Trophoblast cell (in vitro differentiated cells and primary cell): Measurements from ENCODE around the gene CNGA2.

ENCODE experiments used
- DNase-seq, 2 donors: peaks; one replicate each; pipeline ENCODE4 v3.0.0-alpha.2; 2016
- H2AFZ ChIP-seq: 2 replicates; pipeline ENCODE4 v1.6.1; 2013; ENCODE audit warnings: low read length, moderate library complexity, mild to moderate bottlenecking; ENCODE audit not compliant: insufficient read depth, poor library complexity
- H2AK5ac ChIP-seq: 2 replicates; pipeline ENCODE4 v1.6.1; 2013; ENCODE audit warnings: mild to moderate bottlenecking, low read length
- H2BK120ac ChIP-seq: 2 replicates; pipeline ENCODE4 v1.6.1; 2013; ENCODE audit warnings: low read length, mild to moderate bottlenecking, moderate library complexity; ENCODE audit not compliant: insufficient read depth, poor library complexity
- H2BK12ac ChIP-seq: 2 replicates; pipeline ENCODE4 v1.6.1; 2013; ENCODE audit warnings: mild to moderate bottlenecking, low read length, moderate library complexity
- H2BK5ac ChIP-seq: 2 replicates; pipeline ENCODE4 v1.6.1; 2013; ENCODE audit warnings: low read length, low read depth, moderate library complexity, mild to moderate bottlenecking; ENCODE audit not compliant: poor library complexity
- H3K14ac ChIP-seq: 2 replicates; pipeline ENCODE4 v1.6.1; 2013; ENCODE audit warnings: mild to moderate bottlenecking, low read length
- H3K18ac ChIP-seq: 2 replicates; pipeline ENCODE4 v1.6.1; 2013; ENCODE audit warnings: mild to moderate bottlenecking, low read length
- H3K23ac ChIP-seq: 2 replicates; pipeline ENCODE4 v1.6.1; 2013; ENCODE audit warnings: low read length
- H3K27ac ChIP-seq: 2 replicates; pipeline ENCODE4 v1.5.1; 2013; ENCODE audit warnings: low read depth, mild to moderate bottlenecking, inconsistent platforms, low read length, moderate library complexity
- H3K27me3 ChIP-seq: 2 replicates; pipeline ENCODE4 v1.6.1; 2013; ENCODE audit warnings: inconsistent platforms, mild to moderate bottlenecking, low read length, moderate library complexity; ENCODE audit not compliant: insufficient read depth
- H3K36me3 ChIP-seq, 2 experiments: 1 replicate in 1 of 2; 2 replicates in 1 of 2; pipeline ENCODE4 v1.6.1; 2013; ENCODE audit warnings: low read length in 2 of 2, mild to moderate bottlenecking in 2 of 2, moderate library complexity in 1 of 2; ENCODE audit not compliant: insufficient read depth in 2 of 2, control insufficient read depth in 1 of 2
- H3K4ac ChIP-seq: 2 replicates; pipeline ENCODE4 v1.6.1; 2013; ENCODE audit warnings: low read depth, mild to moderate bottlenecking, low read length, moderate library complexity
- H3K4me1 ChIP-seq, 2 experiments: 1 replicate in 1 of 2; 2 replicates in 1 of 2; pipeline ENCODE4 v1.6.1; 2013; ENCODE audit warnings: low read length in 2 of 2, mild to moderate bottlenecking in 2 of 2, moderate library complexity in 1 of 2; ENCODE audit not compliant: insufficient read depth in 2 of 2, control insufficient read depth in 1 of 2
- H3K4me2 ChIP-seq: 2 replicates; pipeline ENCODE4 v1.6.1; 2013; ENCODE audit warnings: inconsistent platforms, mild to moderate bottlenecking, low read length, moderate library complexity
- H3K4me3 ChIP-seq: 2 replicates; pipeline ENCODE4 v1.5.1; 2013; ENCODE audit warnings: mild to moderate bottlenecking, low read depth, low read length, inconsistent platforms
- H3K79me1 ChIP-seq: one replicate; pipeline ENCODE4 v1.6.1; 2013; ENCODE audit warnings: low read length
- H3K79me2 ChIP-seq: 2 replicates; pipeline ENCODE4 v1.6.1; 2013; ENCODE audit warnings: low read length, mild to moderate bottlenecking; ENCODE audit not compliant: control insufficient read depth, insufficient read depth, poor library complexity
- H3K9ac ChIP-seq: 2 replicates; pipeline ENCODE4 v1.6.1; 2013; ENCODE audit warnings: mild to moderate bottlenecking, low read length
- H3K9me3 ChIP-seq: 2 replicates; pipeline ENCODE4 v1.6.1; 2013; ENCODE audit warnings: low read depth, mild to moderate bottlenecking, control low read depth, inconsistent platforms, low read length; ENCODE audit not compliant: insufficient read depth
- H4K12ac ChIP-seq: 2 replicates; pipeline ENCODE4 v1.6.1; 2013; ENCODE audit warnings: low read depth, mild to moderate bottlenecking, low read length, moderate library complexity
- H4K8ac ChIP-seq: 2 replicates; pipeline ENCODE4 v1.6.1; 2013; ENCODE audit warnings: low read depth, mild to moderate bottlenecking, low read length, moderate library complexity
- H4K91ac ChIP-seq: one replicate; pipeline ENCODE4 v1.6.1; 2013; ENCODE audit warnings: low read depth, mild to moderate bottlenecking, low read length, moderate library complexity
- WGBS: extraction: QIAGEN DNeasy Blood & Tissue Kit; methylation state at CpG from one replicate; pipeline ENCODE4 v1.1.7; 2013; ENCODE audit warnings: missing lambda C conversion rate; ENCODE audit not compliant: insufficient read length, insufficient coverage; ENCODE audit errors: extremely low coverage; 5-methylcytosine and 5-hydroxymethylcytosine counted together

CNGA2 gene

DNA sequence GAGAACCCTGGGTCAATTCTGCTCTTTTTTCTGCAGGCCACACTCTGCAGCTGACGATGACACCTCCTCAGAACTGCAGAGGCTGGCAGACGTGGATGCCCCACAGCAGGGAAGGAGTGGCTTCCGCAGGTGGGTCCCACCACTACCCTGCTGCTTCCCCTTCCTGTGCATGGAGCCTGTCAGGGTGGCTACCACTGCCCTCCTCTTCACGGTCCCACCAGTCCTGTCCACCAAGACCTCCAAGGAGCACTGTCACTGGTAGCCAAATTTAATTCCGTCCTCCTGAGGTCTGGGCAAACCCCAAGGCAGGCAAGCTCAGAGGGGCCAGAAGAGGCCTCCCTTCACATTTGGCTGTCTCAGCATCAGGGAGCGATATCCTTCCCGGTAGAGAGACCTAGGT, 4.2 kb downstream of the CNGA2 start:
- H2AK5ac ChIP-seq = no peak overlapping the region
- H2BK12ac ChIP-seq = no peak overlapping the region
- H3K27ac ChIP-seq = no peak overlapping the region
- no peak overlapping the region for H3K18ac ChIP-seq
- H3K79me2 ChIP-seq = no peaks in the 10 kb centered on the region
- no peak overlapping the region for H3K4ac ChIP-seq
- H4K8ac ChIP-seq = no peak overlapping the region
- H3K14ac ChIP-seq = no peak overlapping the region
- WGBS = no CpG with 5 or more reads among the region's 7 CpGs
- no peak overlapping the region for H3K9ac ChIP-seq
- no peaks in the 10 kb centered on the region for H3K36me3 ChIP-seq
- DNase-seq = no peak
- no peak overlapping the region for H3K4me3 ChIP-seq
- no peak overlapping the region for H2BK120ac ChIP-seq
- H3K27me3 ChIP-seq = no peaks in the 10 kb centered on the region
- H3K23ac ChIP-seq = no peak overlapping the region
- H2BK5ac ChIP-seq = no peak overlapping the region
- no peak overlapping the region for H4K12ac ChIP-seq
- H3K4me2 ChIP-seq = no peak overlapping the region
- no peak overlapping the region for H4K91ac ChIP-seq
- peaks cover 2% of the 10 kb centered on the region for H3K9me3 ChIP-seq
- H3K79me1 ChIP-seq = no peaks in the 10 kb centered on the region
- H2AFZ ChIP-seq = no peak overlapping the region
- H3K4me1 ChIP-seq = no peaks in the 10 kb centered on the region

DNA sequence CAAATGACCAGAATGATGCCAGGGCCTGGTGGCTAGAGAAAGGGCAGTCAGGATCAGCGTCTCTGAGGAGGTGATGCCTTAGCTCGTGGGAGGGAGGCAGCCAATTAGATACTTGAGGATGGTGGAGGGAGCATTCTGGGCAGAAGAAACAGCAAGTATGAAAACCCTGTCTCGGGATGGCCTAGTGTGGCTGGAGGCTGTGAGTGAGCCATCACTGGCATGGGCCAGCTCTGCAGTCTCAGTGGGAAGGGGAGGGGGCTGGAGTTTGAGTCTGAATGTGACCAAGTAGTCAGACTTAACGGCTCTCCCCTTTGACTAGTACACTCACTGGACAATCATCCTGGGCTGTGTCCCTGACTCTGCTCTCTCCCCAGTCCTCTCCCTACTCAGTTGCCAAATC, 7.1 kb downstream of the CNGA2 start:
- no peaks in the 10 kb centered on the region for H3K79me1 ChIP-seq
- no peak overlapping the region for H2AK5ac ChIP-seq
- no CpG with 5 or more reads among the region's 4 CpGs for WGBS
- H3K4ac ChIP-seq = no peak overlapping the region
- peaks cover 2% of the 10 kb centered on the region for H3K9me3 ChIP-seq
- H3K18ac ChIP-seq = no peak overlapping the region
- no peak overlapping the region for H3K9ac ChIP-seq
- no peaks in the 10 kb centered on the region for H3K36me3 ChIP-seq
- no peak overlapping the region for H4K12ac ChIP-seq
- H4K8ac ChIP-seq = no peak overlapping the region
- no peak overlapping the region for H4K91ac ChIP-seq
- no peak overlapping the region for H3K14ac ChIP-seq
- H2BK5ac ChIP-seq = no peak overlapping the region
- H3K4me3 ChIP-seq = no peak overlapping the region
- H3K27ac ChIP-seq = no peak overlapping the region
- no peak overlapping the region for H2BK12ac ChIP-seq
- H3K4me1 ChIP-seq = no peaks in the 10 kb centered on the region
- DNase-seq = no peak
- H3K27me3 ChIP-seq = no peaks in the 10 kb centered on the region
- H3K4me2 ChIP-seq = no peak overlapping the region
- H2AFZ ChIP-seq = no peak overlapping the region
- no peak overlapping the region for H3K23ac ChIP-seq
- no peak overlapping the region for H2BK120ac ChIP-seq
- no peaks in the 10 kb centered on the region for H3K79me2 ChIP-seq

DNA sequence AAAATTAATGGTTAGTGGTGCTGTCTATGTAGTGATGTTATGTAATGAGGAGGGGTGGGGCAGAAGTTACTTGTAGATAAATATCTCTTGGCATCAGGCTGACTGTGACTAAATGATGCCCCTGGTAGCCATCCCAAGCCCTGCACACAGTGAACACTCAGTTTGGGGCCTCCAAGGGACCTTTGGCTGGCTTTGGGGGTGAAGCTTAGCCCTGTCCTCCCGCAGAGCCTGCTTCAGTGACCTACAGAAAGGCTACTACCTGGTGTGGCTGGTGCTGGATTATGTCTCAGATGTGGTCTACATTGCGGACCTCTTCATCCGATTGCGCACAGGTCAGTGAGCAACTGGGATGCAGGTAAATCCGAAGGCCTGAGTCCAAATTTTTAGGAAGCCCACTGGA, 7.8 kb downstream of the CNGA2 start:
- Histone ChIP-seq H3K27ac (no peak overlapping the region), H2AK5ac (no peak overlapping the region), H3K23ac (no peak overlapping the region), H2AFZ (no peak overlapping the region), H3K27me3 (no peaks in the 10 kb centered on the region), H4K91ac (no peak overlapping the region), H3K4me1 (no peaks in the 10 kb centered on the region), H3K9me3 (peaks cover 2% of the 10 kb centered on the region), H2BK5ac (no peak overlapping the region), H3K36me3 (no peaks in the 10 kb centered on the region), H3K9ac (no peak overlapping the region), H3K4me2 (no peak overlapping the region), H3K79me2 (no peaks in the 10 kb centered on the region), H4K8ac (no peak overlapping the region), H2BK120ac (no peak overlapping the region), H2BK12ac (no peak overlapping the region), H3K14ac (no peak overlapping the region), H3K79me1 (no peaks in the 10 kb centered on the region), H3K18ac (no peak overlapping the region), H3K4me3 (no peak overlapping the region), H4K12ac (no peak overlapping the region), H3K4ac (no peak overlapping the region)
- no peak for DNase-seq
- no CpG with 5 or more reads among the region's 5 CpGs for WGBS

DNA sequence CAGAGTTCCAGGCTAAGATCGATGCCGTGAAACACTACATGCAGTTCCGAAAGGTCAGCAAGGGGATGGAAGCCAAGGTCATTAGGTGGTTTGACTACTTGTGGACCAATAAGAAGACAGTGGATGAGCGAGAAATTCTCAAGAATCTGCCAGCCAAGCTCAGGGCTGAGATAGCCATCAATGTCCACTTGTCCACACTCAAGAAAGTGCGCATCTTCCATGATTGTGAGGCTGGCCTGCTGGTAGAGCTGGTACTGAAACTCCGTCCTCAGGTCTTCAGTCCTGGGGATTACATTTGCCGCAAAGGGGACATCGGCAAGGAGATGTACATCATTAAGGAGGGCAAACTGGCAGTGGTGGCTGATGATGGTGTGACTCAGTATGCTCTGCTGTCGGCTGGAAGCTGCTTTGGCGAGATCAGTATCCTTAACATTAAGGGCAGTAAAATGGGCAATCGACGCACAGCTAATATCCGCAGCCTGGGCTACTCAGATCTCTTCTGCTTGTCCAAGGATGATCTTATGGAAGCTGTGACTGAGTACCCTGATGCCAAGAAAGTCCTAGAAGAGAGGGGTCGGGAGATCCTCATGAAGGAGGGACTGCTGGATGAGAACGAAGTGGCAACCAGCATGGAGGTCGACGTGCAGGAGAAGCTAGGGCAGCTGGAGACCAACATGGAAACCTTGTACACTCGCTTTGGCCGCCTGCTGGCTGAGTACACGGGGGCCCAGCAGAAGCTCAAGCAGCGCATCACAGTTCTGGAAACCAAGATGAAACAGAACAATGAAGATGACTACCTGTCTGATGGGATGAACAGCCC, 9.3 kb downstream of the CNGA2 start:
- no peak overlapping the region for H3K4ac ChIP-seq
- no peak for DNase-seq
- H3K14ac ChIP-seq = no peak overlapping the region
- H3K4me2 ChIP-seq = no peak overlapping the region
- no peak overlapping the region for H2AFZ ChIP-seq
- no peak overlapping the region for H4K91ac ChIP-seq
- H3K23ac ChIP-seq = no peak overlapping the region
- H2BK120ac ChIP-seq = no peak overlapping the region
- no peak overlapping the region for H3K18ac ChIP-seq
- H3K27ac ChIP-seq = no peak overlapping the region
- no peak overlapping the region for H3K9ac ChIP-seq
- no peak overlapping the region for H3K4me3 ChIP-seq
- H4K12ac ChIP-seq = no peak overlapping the region
- no peak overlapping the region for H4K8ac ChIP-seq
- no peak overlapping the region for H2BK12ac ChIP-seq
- no peaks in the 10 kb centered on the region for H3K36me3 ChIP-seq
- H2BK5ac ChIP-seq = no peak overlapping the region
- WGBS = no CpG with 5 or more reads among the region's 21 CpGs
- no peak overlapping the region for H2AK5ac ChIP-seq
- H3K9me3 ChIP-seq = peaks cover 2% of the 10 kb centered on the region
- H3K27me3 ChIP-seq = no peaks in the 10 kb centered on the region
- no peaks in the 10 kb centered on the region for H3K79me1 ChIP-seq
- H3K4me1 ChIP-seq = no peaks in the 10 kb centered on the region
- H3K79me2 ChIP-seq = no peaks in the 10 kb centered on the region
